CD4-positive, CD25-positive, alpha-beta regulatory T cell (primary cell): ENCODE results near the gene SLC25A34. TPM values are rescaled to one million over a fixed set of nuclear protein-coding genes. Genes with fewer than 3 reads are reported as not detected.
A peak's percentile ranks its signal among the peaks of the same experiment; 100 is the strongest.

Experiments
- ATAC-seq, 2 donors: fragments of 150-1000 bp; cut with Tn5 transposase; one replicate each; pipeline ENCODE4 v1.10.0; 2021; ENCODE audit warnings: low read depth in 2 of 2, moderate number of reproducible peaks in 2 of 2, moderate library complexity in 1 of 2
- DNase-seq, 3 donors: peaks; one replicate each; pipeline versions ENCODE4 v3.0.0 to v3.0.0-alpha.2; 2012 to 2022; ENCODE audit warnings: mixed read lengths in 1 of 3
- H3K27ac ChIP-seq: one replicate; pipeline ENCODE4 v1.7.0; 2013; ENCODE audit warnings: mild to moderate bottlenecking, low read length; ENCODE audit not compliant: insufficient read depth, poor library complexity, severe bottlenecking
- H3K27me3 ChIP-seq: one replicate; pipeline ENCODE4 v1.7.0; 2013; ENCODE audit warnings: low read length; ENCODE audit not compliant: control insufficient read depth, insufficient read depth
- H3K36me3 ChIP-seq: one replicate; pipeline ENCODE4 v1.7.0; 2013; ENCODE audit warnings: mild to moderate bottlenecking, low read length, moderate library complexity; ENCODE audit not compliant: control insufficient read depth, insufficient read depth
- H3K4me1 ChIP-seq: 2 replicates; pipeline ENCODE4 v1.7.0; 2013; ENCODE audit warnings: mild to moderate bottlenecking, low read length; ENCODE audit not compliant: insufficient read depth, control insufficient read depth, poor library complexity, severe bottlenecking
- H3K4me3 ChIP-seq: one replicate; pipeline ENCODE4 v1.7.0; 2013; ENCODE audit warnings: low read depth, mild to moderate bottlenecking, low read length, moderate library complexity
- H3K9me3 ChIP-seq, 2 experiments: 1 replicate in 1 of 2; 2 replicates in 1 of 2; pipeline ENCODE4 v1.7.0; 2013; ENCODE audit warnings: low read length in 2 of 2, mild to moderate bottlenecking in 1 of 2, moderate library complexity in 1 of 2; ENCODE audit not compliant: control insufficient read depth in 2 of 2
- H3K27ac Mint-ChIP-seq, 3 donors: one replicate each; pipeline ENCODE4 v1.8.0; 2020 to 2022; ENCODE audit warnings: mild to moderate bottlenecking in 3 of 3, mixed read lengths in 3 of 3, moderate library complexity in 2 of 3
- H3K27me3 Mint-ChIP-seq: one replicate; pipeline ENCODE4 v1.8.0; 2022; ENCODE audit warnings: mild to moderate bottlenecking, mixed read lengths
- H3K36me3 Mint-ChIP-seq: one replicate; pipeline ENCODE4 v1.8.0; 2020; ENCODE audit warnings: mixed read lengths
- H3K4me1 Mint-ChIP-seq, 4 donors: one replicate each; pipeline ENCODE4 v1.8.0; 2020 to 2022; ENCODE audit warnings: mixed read lengths in 4 of 4, mild to moderate bottlenecking in 1 of 4
- H3K4me3 Mint-ChIP-seq, 4 donors: one replicate each; pipeline ENCODE4 v1.8.0; 2020 to 2022; ENCODE audit warnings: mild to moderate bottlenecking in 4 of 4, mixed read lengths in 4 of 4, moderate library complexity in 3 of 4
- H3K9me3 Mint-ChIP-seq, 7 donors: one replicate each; pipeline ENCODE4 v1.8.0; 2020 to 2022; ENCODE audit warnings: mixed read lengths in 7 of 7, mild to moderate bottlenecking in 3 of 7, moderate library complexity in 2 of 7
- polyA plus RNA-seq, 4 donors: library from polyadenylated mRNA; unstranded; fragments of 300-500 nt; fragmentation: Illumina TruSeq; gene quantifications; one replicate each; pipeline ENCODE4 v1.2.3, GENCODE V29; 2021
- total RNA-seq: library from RNA; stranded (reverse); gene quantifications from one replicate; pipeline ENCODE4 v1.2.3, GENCODE V29; 2022

Gene SLC25A34
- total and polyA plus RNA-seq, 5 donors from 2014 or later = 1.8 TPM; not detected in 4

GRCh38 chr1:15764269-15764764 is 28.3 kb downstream of the SLC25A34 start:
- no peak overlapping the region for H3K27ac ChIP-seq
- Mint-ChIP-seq H3K4me3 (no peak overlapping the region), H3K27me3 (peaks cover 42% of the 10 kb centered on the region), H3K36me3 (no peaks in the 10 kb centered on the region), H3K4me1 (peaks cover 0 to 3% (median 1%) of the 10 kb centered on the region in 4 donors), H3K27ac (peak overlapping the region in 1 of 3 donors; percentile 63), H3K9me3 (no peaks in the 10 kb centered on the region)
- no peak for ATAC-seq
- H3K4me1 ChIP-seq = peaks cover 3% of the 10 kb centered on the region
- H3K36me3 ChIP-seq = no peaks in the 10 kb centered on the region
- peaks cover 1% of the 10 kb centered on the region for H3K27me3 ChIP-seq
- DNase-seq = no peak
- no peak overlapping the region for H3K4me3 ChIP-seq
- no peaks in the 10 kb centered on the region for H3K9me3 ChIP-seq

GRCh38 chr1:15764890-15765289 is 28.8 kb downstream of the SLC25A34 start:
- H3K9me3 Mint-ChIP-seq = no peaks in the 10 kb centered on the region
- H3K27ac Mint-ChIP-seq = no peak overlapping the region
- Histone ChIP-seq H3K27ac (no peak overlapping the region), H3K36me3 (no peaks in the 10 kb centered on the region), H3K27me3 (peaks cover 1% of the 10 kb centered on the region), H3K9me3 (no peaks in the 10 kb centered on the region), H3K4me3 (no peak overlapping the region), H3K4me1 (no peaks in the 10 kb centered on the region)
- no peaks in the 10 kb centered on the region for H3K36me3 Mint-ChIP-seq
- DNase-seq = no peak
- ATAC-seq = no peak
- H3K4me3 Mint-ChIP-seq = no peak overlapping the region
- H3K27me3 Mint-ChIP-seq = peaks cover 36% of the 10 kb centered on the region
- peaks cover 0 to 3% (median 0%) of the 10 kb centered on the region in 4 donors for H3K4me1 Mint-ChIP-seq

GRCh38 chr1:15765495-15766194 is 29.6 kb downstream of the SLC25A34 start:
- H3K27ac Mint-ChIP-seq = no peak overlapping the region
- no peak for DNase-seq

GRCh38 chr1:15767941-15768340 is 31.9 kb downstream of the SLC25A34 start:
- Histone ChIP-seq H3K27me3 (peaks cover 2% of the 10 kb centered on the region), H3K4me1 (no peaks in the 10 kb centered on the region), H3K9me3 (no peaks in the 10 kb centered on the region), H3K36me3 (no peaks in the 10 kb centered on the region), H3K4me3 (no peak overlapping the region), H3K27ac (no peak overlapping the region)
- H3K9me3 Mint-ChIP-seq = no peaks in the 10 kb centered on the region
- ATAC-seq = no peak
- H3K4me3 Mint-ChIP-seq = no peak overlapping the region
- no peak for DNase-seq
- H3K27me3 Mint-ChIP-seq = peaks cover 23% of the 10 kb centered on the region
- no peaks in the 10 kb centered on the region for H3K36me3 Mint-ChIP-seq
- H3K4me1 Mint-ChIP-seq = no peaks in the 10 kb centered on the region
- no peak overlapping the region for H3K27ac Mint-ChIP-seq

More at GRCh38 chr1:15765495-15766194, 29.6 kb downstream of the SLC25A34 start:
- no peaks in the 10 kb centered on the region for H3K36me3 Mint-ChIP-seq
- H3K27me3 Mint-ChIP-seq = peaks cover 31% of the 10 kb centered on the region
- H3K9me3 Mint-ChIP-seq = no peaks in the 10 kb centered on the region
- no peaks in the 10 kb centered on the region for H3K9me3 ChIP-seq
- no peaks in the 10 kb centered on the region for H3K4me1 ChIP-seq
- H3K4me3 Mint-ChIP-seq = no peak overlapping the region
- peaks cover 0 to 3% (median 0%) of the 10 kb centered on the region in 4 donors for H3K4me1 Mint-ChIP-seq
- H3K27ac ChIP-seq = no peak overlapping the region
- ATAC-seq = no peak
- no peak overlapping the region for H3K4me3 ChIP-seq
- H3K27me3 ChIP-seq = peaks cover 1% of the 10 kb centered on the region
- H3K36me3 ChIP-seq = no peaks in the 10 kb centered on the region

- DNase-seq (no peak), ATAC-seq (no peak)
- Mint-ChIP-seq H3K4me3 (no peak overlapping the region), H3K9me3 (no peaks in the 10 kb centered on the region), H3K36me3 (no peaks in the 10 kb centered on the region), H3K4me1 (no peaks in the 10 kb centered on the region), H3K27ac (no peak overlapping the region), H3K27me3 (peaks cover 23% of the 10 kb centered on the region)
- no peaks in the 10 kb centered on the region for H3K9me3 ChIP-seq
- no peak overlapping the region for H3K27ac ChIP-seq
- H3K4me1 ChIP-seq = no peaks in the 10 kb centered on the region
- H3K4me3 ChIP-seq = no peak overlapping the region
- no peaks in the 10 kb centered on the region for H3K36me3 ChIP-seq
- H3K27me3 ChIP-seq = peaks cover 2% of the 10 kb centered on the region
These were observed 32.3 kb downstream of the SLC25A34 start for GRCh38 chr1:15768388-15768787.

GRCh38 chr1:15770313-15770962 is 34.4 kb downstream of the SLC25A34 start:
- Mint-ChIP-seq H3K27ac (no peak overlapping the region), H3K9me3 (no peaks in the 10 kb centered on the region), H3K4me1 (no peaks in the 10 kb centered on the region), H3K4me3 (no peak overlapping the region), H3K27me3 (peaks cover 15% of the 10 kb centered on the region), H3K36me3 (no peaks in the 10 kb centered on the region)
- Histone ChIP-seq H3K4me3 (no peak overlapping the region), H3K4me1 (no peaks in the 10 kb centered on the region), H3K9me3 (no peaks in the 10 kb centered on the region), H3K36me3 (no peaks in the 10 kb centered on the region), H3K27me3 (peaks cover 2% of the 10 kb centered on the region), H3K27ac (no peak overlapping the region)
- DNase-seq = no peak
- no peak for ATAC-seq

GRCh38 chr1:15771836-15772515 is 35.9 kb downstream of the SLC25A34 start:
- Histone ChIP-seq H3K9me3 (no peaks in the 10 kb centered on the region), H3K27ac (no peak overlapping the region), H3K27me3 (peaks cover 2% of the 10 kb centered on the region), H3K4me3 (no peak overlapping the region), H3K4me1 (no peaks in the 10 kb centered on the region), H3K36me3 (no peaks in the 10 kb centered on the region)
- DNase-seq (no peak), ATAC-seq (no peak)
- H3K9me3 Mint-ChIP-seq = no peaks in the 10 kb centered on the region
- H3K27me3 Mint-ChIP-seq = peaks cover 15% of the 10 kb centered on the region
- no peaks in the 10 kb centered on the region for H3K4me1 Mint-ChIP-seq
- H3K36me3 Mint-ChIP-seq = no peaks in the 10 kb centered on the region
- no peak overlapping the region for H3K27ac Mint-ChIP-seq
- H3K4me3 Mint-ChIP-seq = no peak overlapping the region
